Motor neuron (in vitro differentiated cells): ENCODE results near the gene SUOX. TPM values are rescaled to one million over a fixed set of nuclear protein-coding genes. Genes with fewer than 3 reads are reported as not detected.

Source experiments
- ATAC-seq, 8 experiments: fragments of 200-7000 bp; cut with Tn5 transposase; replicated peaks in 6 of 8; 2 replicates each; pipeline ENCODE4 v1.8.0; 2021; ENCODE audit warnings: mild to moderate bottlenecking in 8 of 8, moderate library complexity in 8 of 8
- H3K27ac ChIP-seq, 2 donors: fragments of 250-450 bp; sonication (Bioruptor Pico); 2 replicates each; pipeline ENCODE4 v1.9.0; 2021; ENCODE audit warnings: antibody characterized with exemption in 2 of 2, mild to moderate bottlenecking in 2 of 2, moderate library complexity in 1 of 2
- H3K4me1 ChIP-seq, 2 donors: fragments of 250-450 bp; sonication (Bioruptor Pico); replicated peaks in 1 of 2; 2 replicates each; pipeline ENCODE4 v1.6.1; 2021; ENCODE audit warnings: antibody characterized with exemption in 2 of 2, mild to moderate bottlenecking in 2 of 2, moderate library complexity in 1 of 2
- H3K4me3 ChIP-seq, 5 donors: fragments of 250-450 bp; sonication (Bioruptor Pico); 2 replicates each; pipeline ENCODE4 v1.9.0; 2021; ENCODE audit warnings: antibody characterized with exemption in 5 of 5, mild to moderate bottlenecking in 5 of 5, moderate library complexity in 4 of 5
- WGBS, 10 experiments: fragments of 450-650 bp; shearing (Covaris generic); methylation state at CpG; one replicate each; pipeline ENCODE4 v1.0.0; 2022; 5-methylcytosine and 5-hydroxymethylcytosine counted together
- in situ Hi-C, 9 experiments: fragments of 400-800 bp; cut with MboI; loops; one replicate each; pipeline ENCODE4 v1.15.0; 2021; ENCODE audit warnings: low sequenced_read_pairs in 9 of 9, low pct_unique_long_range_greater_than_20kb in 2 of 9; ENCODE audit not compliant: unreplicated experiment in 9 of 9
- total RNA-seq, 8 experiments: library from RNA; unstranded; fragments of 300-600 nt; gene quantifications; 2 replicates each; pipeline versions ENCODE4 v1.2.3 to v1.2.4, GENCODE V29; 2022

The SUOX gene
- total RNA-seq, 8 experiments from 2014 or later: 10.4 to 23.0 (median 17.0) TPM

DNA sequence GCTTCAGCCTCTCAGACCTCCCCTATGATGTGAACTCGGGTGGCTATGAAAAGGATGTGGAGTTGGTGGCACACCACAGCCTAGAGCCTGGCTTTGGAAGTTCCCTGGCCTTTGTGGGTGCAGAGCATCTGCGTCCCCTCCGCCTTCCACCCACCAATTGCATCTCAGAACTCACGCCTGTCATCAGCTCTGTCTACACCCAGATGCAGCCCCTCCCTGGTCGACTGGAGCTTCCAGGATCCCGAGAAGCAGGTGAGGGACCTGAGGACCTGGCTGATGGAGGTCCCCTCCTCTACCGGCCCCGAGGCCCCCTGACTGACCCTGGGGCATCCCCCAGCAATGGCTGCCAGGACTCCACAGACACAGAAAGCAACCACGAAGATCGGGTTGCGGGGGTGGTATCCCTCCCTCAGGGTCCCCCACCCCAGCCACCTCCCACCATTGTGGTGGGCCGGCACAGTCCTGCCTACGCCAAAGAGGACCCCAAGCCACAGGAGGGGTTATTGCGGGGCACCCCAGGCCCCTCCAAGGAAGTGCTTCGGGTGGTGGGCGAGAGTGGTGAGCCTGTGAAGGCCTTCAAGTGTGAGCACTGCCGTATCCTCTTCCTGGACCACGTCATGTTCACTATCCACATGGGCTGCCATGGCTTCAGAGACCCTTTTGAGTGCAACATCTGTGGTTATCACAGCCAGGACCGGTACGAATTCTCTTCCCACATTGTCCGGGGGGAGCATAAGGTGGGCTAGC lies 37.7 kb downstream of the SUOX start:
- in situ Hi-C loops: loop anchor here in 2 of 9 experiments (25.0 kb wide), 1 partner anchor 297 kb away; the partner anchor contains the start of genes CD63 (in 2 of the 2) and GDF11 (in 2 of the 2)
- Histone ChIP-seq H3K4me3 (no peak overlapping the region), H3K4me1 (no peaks in the 10 kb centered on the region), H3K27ac (no peak overlapping the region)
- 70 to 100% (median 98%) methylated on average over 1 to 5 of the region's 21 CpGs; no CpG with 5 or more reads in 3 of the 10 experiments for WGBS, 10 experiments
- no peak for ATAC-seq

DNA sequence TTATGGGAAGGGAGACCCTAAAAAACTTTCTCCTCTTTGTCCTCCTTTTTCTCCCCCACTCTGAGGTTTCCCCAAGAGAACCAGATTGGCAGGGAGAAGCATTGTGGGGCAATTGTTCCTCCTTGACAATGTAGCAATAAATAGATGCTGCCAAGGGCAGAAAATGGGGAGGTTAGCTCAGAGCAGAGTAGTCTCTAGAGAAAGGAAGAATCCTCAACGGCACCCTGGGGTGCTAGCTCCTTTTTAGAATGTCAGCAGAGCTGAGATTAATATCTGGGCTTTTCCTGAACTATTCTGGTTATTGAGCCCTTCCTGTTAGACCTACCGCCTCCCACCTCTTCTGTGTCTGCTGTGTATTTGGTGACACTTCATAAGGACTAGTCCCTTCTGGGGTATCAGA lies 40.1 kb downstream of the SUOX start:
- ATAC-seq: no peak
- H3K4me3 ChIP-seq: no peak overlapping the region
- no peak overlapping the region for H3K27ac ChIP-seq
- WGBS, 10 experiments: 40 to 100% (median 86%) methylated on average over 1 to 2 of the region's 2 CpGs; no CpG with 5 or more reads in 5 of the 10 experiments
- peaks cover 6 to 7% of the 10 kb centered on the region in 2 donors for H3K4me1 ChIP-seq
- in situ Hi-C loops: loop anchor here in 2 of 9 experiments (25.0 kb wide), 1 partner anchor 300 kb away; the partner anchor contains the start of genes CD63 (in 2 of the 2) and GDF11 (in 2 of the 2)

DNA sequence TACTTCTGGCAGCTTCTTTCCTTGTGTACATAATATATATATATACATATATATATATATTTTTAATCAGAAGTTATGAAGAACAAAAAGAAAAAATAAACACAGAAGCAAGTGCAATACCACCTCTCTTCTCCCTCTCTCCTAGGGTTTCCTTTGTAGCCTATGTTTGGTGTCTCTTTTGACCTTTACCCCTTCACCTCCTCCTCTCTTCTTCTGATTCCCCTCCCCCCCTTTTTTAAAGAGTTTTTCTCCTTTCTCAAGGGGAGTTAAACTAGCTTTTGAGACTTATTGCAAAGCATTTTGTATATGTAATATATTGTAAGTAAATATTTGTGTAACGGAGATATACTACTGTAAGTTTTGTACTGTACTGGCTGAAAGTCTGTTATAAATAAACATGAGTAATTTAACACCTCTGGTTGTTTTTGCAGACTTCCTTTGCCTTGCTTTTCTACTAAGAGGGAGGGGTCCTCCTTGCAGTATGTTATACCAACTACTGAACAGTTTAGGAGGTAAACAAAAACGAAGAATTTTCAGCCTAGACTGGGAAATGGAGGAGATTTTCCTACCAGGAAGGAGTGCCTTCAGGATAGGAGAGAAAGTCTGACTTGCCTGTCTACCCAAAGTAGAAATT lies 41.1 kb downstream of the SUOX start:
- in situ Hi-C loops: loop anchor here in 2 of 9 experiments (25.0 kb wide), 1 partner anchor 301 kb away; the partner anchor contains the start of genes CD63 (in 2 of the 2) and GDF11 (in 2 of the 2)
- no peak overlapping the region for H3K27ac ChIP-seq
- 50 to 100% (median 68%) methylated on average over 1 to 2 of the region's 2 CpGs; no CpG with 5 or more reads in 2 of the 10 experiments for WGBS, 10 experiments
- H3K4me1 ChIP-seq: peaks cover 10 to 11% of the 10 kb centered on the region in 2 donors
- H3K4me3 ChIP-seq: no peak overlapping the region
- ATAC-seq: no peak

GRCh38 chr12:56040151-56040550 lies 43.1 kb downstream of the SUOX start:
- in situ Hi-C loops: loop anchor here in 2 of 9 experiments (25.0 kb wide), 1 partner anchor 303 kb away; the partner anchor contains the start of genes CD63 (in 2 of the 2) and GDF11 (in 2 of the 2)
- WGBS, 10 experiments: 83% methylated on average over 1 of the region's 1 CpG; no CpG with 5 or more reads in 9 of the 10 experiments
- Histone ChIP-seq H3K4me1 (peaks cover 10 to 14% of the 10 kb centered on the region in 2 donors), H3K27ac (no peak overlapping the region), H3K4me3 (no peak overlapping the region)
- ATAC-seq: no peak

DNA sequence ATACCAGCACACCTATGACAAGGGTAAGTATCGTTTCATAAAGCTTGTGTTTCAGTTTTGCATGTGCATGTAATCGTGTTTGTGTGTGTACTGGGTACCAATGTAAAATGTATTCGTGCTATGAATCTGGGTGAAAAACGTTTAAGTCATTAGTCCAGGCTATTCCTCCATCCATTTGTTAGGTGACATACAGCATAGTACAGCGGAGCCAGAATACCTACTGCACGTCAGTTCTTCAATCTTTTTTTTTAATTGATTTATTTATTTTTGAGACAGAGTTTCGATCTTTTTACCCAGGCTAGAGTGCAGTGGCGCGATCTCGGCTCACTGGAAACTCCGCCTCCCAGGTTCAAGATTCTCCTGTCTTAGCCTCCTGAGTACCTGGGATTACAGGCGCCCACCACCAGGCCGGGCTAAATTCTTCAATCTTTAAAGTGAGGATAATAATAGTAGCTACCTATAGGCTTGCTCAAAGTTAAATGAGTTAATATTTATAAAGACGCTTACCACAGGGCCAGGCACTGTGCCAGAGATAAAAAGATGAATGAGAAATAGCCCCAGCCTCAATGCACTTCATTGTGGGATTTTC lies 44.0 kb downstream of the SUOX start:
- in situ Hi-C loops: loop anchor here in 2 of 9 experiments (25.0 kb wide), 1 partner anchor 304 kb away; the partner anchor contains the start of genes CD63 (in 2 of the 2) and GDF11 (in 2 of the 2)
- Histone ChIP-seq H3K27ac (peak overlapping the region; percentile 63 to 99), H3K4me1 (peaks cover 10 to 14% of the 10 kb centered on the region in 2 donors), H3K4me3 (peak overlapping the region; percentile 63 to 99 (median 83))
- 37 to 87% (median 57%) methylated on average over 5 to 14 of the region's 14 CpGs for WGBS, 10 experiments
- ATAC-seq: peak in 6 of 8 experiments; percentile 0 to 5 (median 1)

DNA sequence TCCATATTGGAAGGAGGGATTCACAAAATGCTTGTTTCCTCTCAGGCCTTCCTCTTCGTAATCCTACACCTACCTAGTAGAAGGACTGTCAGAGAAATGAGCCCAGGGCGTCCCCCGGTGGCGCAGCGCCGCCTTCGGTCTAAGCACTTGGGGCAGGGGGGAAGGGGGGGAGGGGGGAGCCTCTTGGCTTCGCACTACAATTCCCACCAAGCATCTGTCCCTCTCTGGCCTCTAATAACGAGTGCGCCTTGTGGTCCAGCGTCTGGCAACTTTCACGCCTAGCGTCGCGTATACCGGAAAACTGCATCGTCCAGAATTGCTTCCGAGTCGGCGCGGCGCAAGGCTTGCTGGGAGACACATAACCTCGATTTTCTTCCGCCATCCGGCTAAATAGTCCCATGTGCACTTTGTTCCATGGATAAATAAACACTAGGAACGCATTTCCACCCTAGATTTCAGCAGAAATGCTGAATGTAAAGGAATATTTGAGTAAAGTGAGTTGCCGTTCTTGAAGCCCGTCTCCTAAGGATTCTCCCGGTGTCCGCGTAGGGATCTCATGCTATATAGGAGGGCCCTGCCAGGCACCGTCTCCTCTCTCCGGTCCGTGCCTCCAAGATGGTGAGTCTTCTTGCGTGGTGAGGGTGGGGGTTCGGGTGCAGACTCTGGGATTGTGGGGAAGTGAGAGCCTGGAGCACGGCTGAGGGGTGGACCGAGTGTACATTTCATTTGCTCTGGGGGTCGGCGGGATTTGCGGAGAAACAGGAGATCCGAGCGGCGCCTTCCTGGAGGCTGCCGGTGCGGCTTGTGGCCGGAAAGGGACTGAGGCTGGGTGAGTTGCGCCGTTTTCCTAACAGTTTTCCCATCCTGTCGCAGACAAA lies 44.7 kb downstream of the SUOX start, which contains the start of gene RPS26:
Gene RPS26 (plus strand): TSS at position 367 of the 878 bp plus-strand sequence. CDS start 249 bp downstream, at position 616.
- peak within 1 kb of the TSS; percentile 63 to 99 (median 83) for H3K4me3 ChIP-seq
- peaks cover 10 to 14% of the 10 kb centered on the region in 2 donors for H3K4me1 ChIP-seq
- 0 to 1% (median 0%) methylated on average over 2 to 23 of the region's 50 CpGs; no CpG with 5 or more reads in 3 of the 10 experiments for WGBS, 10 experiments
- in situ Hi-C loops: loop anchor here in 2 of 9 experiments (25.0 kb wide), 1 partner anchor 304 kb away; the partner anchor contains the start of genes CD63 (in 2 of the 2) and GDF11 (in 2 of the 2)
- H3K27ac ChIP-seq: peak within 1 kb of the TSS; percentile 98 to 99
- ATAC-seq: peak; percentile 89 to 97 (median 96)

DNA sequence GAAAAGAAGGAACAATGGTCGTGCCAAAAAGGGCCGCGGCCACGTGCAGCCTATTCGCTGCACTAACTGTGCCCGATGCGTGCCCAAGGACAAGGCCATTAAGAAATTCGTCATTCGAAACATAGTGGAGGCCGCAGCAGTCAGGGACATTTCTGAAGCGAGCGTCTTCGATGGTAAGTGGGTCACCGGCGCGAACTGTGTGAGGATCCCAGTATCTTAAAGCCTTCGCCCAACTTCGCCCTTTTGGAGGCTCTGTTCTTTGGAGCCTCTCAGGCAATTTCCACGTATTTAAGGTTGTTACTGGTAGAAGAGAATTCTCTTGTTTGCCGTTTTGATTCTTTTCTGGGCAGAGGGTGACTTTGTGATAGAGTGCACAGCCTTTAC lies 45.3 kb downstream of the SUOX start:
- in situ Hi-C loops: loop anchor here in 2 of 9 experiments (25.0 kb wide), 1 partner anchor 305 kb away; the partner anchor contains the start of genes CD63 (in 2 of the 2) and GDF11 (in 2 of the 2)
- peak overlapping the region; percentile 63 to 99 (median 83) for H3K4me3 ChIP-seq
- ATAC-seq: peak in 1 of 8 experiments; percentile 0
- H3K27ac ChIP-seq: peak overlapping the region; percentile 98 to 99
- H3K4me1 ChIP-seq: peaks cover 10 to 14% of the 10 kb centered on the region in 2 donors
- WGBS, 10 experiments: 0 to 2% (median 0%) methylated on average over 2 to 7 of the region's 20 CpGs; no CpG with 5 or more reads in 4 of the 10 experiments

DNA sequence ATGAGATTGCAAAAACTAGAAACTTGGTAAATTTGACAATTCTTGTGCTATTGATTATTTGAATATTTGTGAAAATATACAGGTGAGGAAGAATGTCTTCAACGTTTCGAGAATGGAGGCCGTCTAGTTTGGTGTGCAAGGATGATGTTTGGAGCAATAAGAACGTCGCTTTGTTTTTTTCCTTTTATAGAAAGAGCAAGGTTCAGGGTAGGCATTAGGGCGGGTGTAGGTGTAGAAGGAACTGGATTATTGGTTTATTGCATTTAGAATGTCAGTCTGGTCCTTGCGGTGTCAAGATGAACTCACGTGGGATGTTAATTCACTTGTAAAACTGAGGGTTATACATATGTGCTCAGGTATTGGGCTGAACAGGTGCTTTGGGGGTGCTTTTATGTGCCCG lies 45.8 kb downstream of the SUOX start:
- 0 to 55% (median 36%) methylated on average over 2 to 9 of the region's 9 CpGs; no CpG with 5 or more reads in 2 of the 10 experiments for WGBS, 10 experiments
- peak overlapping the region; percentile 63 to 99 (median 83) for H3K4me3 ChIP-seq
- peak overlapping the region in 1 of 2 donors; percentile 99 for H3K27ac ChIP-seq
- peaks cover 10 to 14% of the 10 kb centered on the region in 2 donors for H3K4me1 ChIP-seq
- in situ Hi-C loops: loop anchor here in 2 of 9 experiments (25.0 kb wide), 1 partner anchor 306 kb away; the partner anchor contains the start of genes CD63 (in 2 of the 2) and GDF11 (in 2 of the 2)
- no peak for ATAC-seq

GRCh38 chr12:56046027-56046780 lies 49.1 kb downstream of the SUOX start:
- peaks cover 5 to 8% of the 10 kb centered on the region in 2 donors for H3K4me1 ChIP-seq
- ATAC-seq: no peak
- 63 to 100% (median 81%) methylated on average over 1 to 5 of the region's 9 CpGs; no CpG with 5 or more reads in 4 of the 10 experiments for WGBS, 10 experiments
- no peak overlapping the region for H3K27ac ChIP-seq
- in situ Hi-C loops: loop anchor here in 2 of 9 experiments (25.0 kb wide), 1 partner anchor 309 kb away; the partner anchor contains the start of genes CD63 (in 2 of the 2) and GDF11 (in 2 of the 2)
- no peak overlapping the region for H3K4me3 ChIP-seq

GRCh38 chr12:56053407-56053893 lies 56.4 kb downstream of the SUOX start:
- 63 to 100% (median 78%) methylated on average over 1 to 6 of the region's 6 CpGs; no CpG with 5 or more reads in 1 of the 10 experiments for WGBS, 10 experiments
- Histone ChIP-seq H3K4me1 (no peaks in the 10 kb centered on the region), H3K27ac (no peak overlapping the region), H3K4me3 (no peak overlapping the region)
- in situ Hi-C loops: no loop called here
- no peak for ATAC-seq
